ENCODE data around the gene HELQ. TPM values are rescaled to one million over a fixed set of nuclear protein-coding genes. Genes with fewer than 3 reads are reported as not detected.

The HELQ gene
- total RNA-seq, 1 experiment from 2014 or later = 7.0 TPM

DNA sequence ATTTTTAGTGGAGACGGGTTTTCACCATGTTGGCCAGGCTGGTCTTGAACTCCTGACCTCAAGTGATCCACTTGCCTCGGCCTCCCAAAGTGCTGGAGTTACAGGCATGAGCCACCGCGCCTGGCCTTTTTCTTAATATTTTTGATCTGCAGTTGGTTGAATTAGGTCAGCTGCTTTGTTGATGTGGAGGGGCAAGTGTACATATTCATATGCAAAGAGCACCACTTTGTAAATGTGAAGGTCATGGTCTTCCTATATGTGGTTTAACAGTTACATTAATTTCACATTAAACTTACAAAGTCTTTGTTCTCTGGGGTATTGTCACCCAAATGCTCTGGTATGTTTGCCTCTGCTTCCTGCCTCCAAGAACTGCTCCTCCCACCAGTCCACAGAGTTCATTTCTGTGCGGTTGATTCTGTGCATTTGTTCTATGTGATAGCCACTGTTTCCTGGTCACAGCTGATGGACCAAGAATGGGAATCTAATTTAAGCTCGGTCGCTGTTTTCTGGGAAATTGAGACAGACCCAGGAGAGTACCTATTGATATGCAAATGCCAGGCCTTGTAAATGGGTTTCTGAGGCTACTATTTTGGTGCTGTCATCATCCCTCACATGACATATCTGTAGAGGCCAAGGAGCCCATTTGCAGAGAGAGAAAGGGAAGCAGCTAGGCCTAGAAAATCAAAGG is 94.1 kb downstream of the HELQ start:
- Histone ChIP-seq H3F3A (ENCODE audit: insufficient read depth, low read depth) (peaks cover 28% of the 10 kb centered on the region), H3K4me3 (no peak overlapping the region), H2AFZ (no peak overlapping the region), H3K36me3 (ENCODE audit: low read depth) (no peaks in the 10 kb centered on the region), H3K9me2 (ENCODE audit: insufficient read depth) (no peaks in the 10 kb centered on the region), H3K9me3 (ENCODE audit: insufficient read depth, low read depth) (no peaks in the 10 kb centered on the region), H3K27me3 (ENCODE audit: insufficient read depth, low read depth) (no peaks in the 10 kb centered on the region), H3K4me1 (replicated peaks; ENCODE audit: insufficient read depth) (peaks cover 31% of the 10 kb centered on the region), H4K20me1 (ENCODE audit: insufficient read depth) (no peaks in the 10 kb centered on the region), H3K27ac (no peak overlapping the region), H3K4me2 (no peak overlapping the region), H3K79me2 (ENCODE audit: low read depth) (no peaks in the 10 kb centered on the region)
- no TSS peak for BruUV-seq (replicated peaks)
- POLR2A ChIA-PET (ENCODE audit: unreplicated experiment) = interaction anchor here (0.5 kb wide), 1 partner anchor 461 kb away, joined by 5 read pairs; no protein-coding TSS in a partner anchor
- CTCF ChIA-PET = interaction anchor here (0.6 to 0.7 kb wide), 3 partner anchors 77 to 175 kb away, joined by 3 to 6 read pairs (median 4); partner anchors contain the start of gene COQ2
- TF ChIP-seq CTCF (conservative IDR thresholded peaks at IDR 0.05) (no peak), EZH2 (IDR thresholded peaks at IDR 0.05; ENCODE audit: low read depth) (no peak)
- intact Hi-C loops (cut with micrococcal nuclease; ENCODE audit: unreplicated experiment) = no loop called here
- DNase-seq = no peak

DNA sequence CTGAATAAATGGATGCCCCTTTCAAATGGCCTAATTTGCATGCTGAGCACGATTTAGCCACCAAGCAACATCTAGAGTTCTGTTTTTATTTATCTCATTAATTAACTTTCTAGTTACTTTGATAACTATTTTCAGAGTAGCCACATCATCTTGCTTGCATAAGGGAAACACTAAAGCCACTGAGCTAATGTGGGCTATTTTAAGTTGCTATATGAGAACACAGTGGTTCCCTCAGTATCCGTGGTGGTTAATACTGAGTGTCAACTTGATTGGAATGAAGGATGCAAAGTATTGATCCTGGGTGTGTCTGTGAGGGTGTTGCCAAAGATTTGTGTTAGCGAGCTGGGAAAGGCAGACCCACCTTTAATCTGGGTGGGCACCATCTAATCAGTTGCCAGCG is 95.6 kb downstream of the HELQ start:
- no peak for TF ChIP-seq CTCF (conservative IDR thresholded peaks at IDR 0.05)
- TF ChIP-seq EZH2 (IDR thresholded peaks at IDR 0.05; ENCODE audit: low read depth) = no peak
- Histone ChIP-seq H3K9me3 (ENCODE audit: insufficient read depth, low read depth) (no peaks in the 10 kb centered on the region), H3F3A (ENCODE audit: insufficient read depth, low read depth) (peaks cover 30% of the 10 kb centered on the region), H3K4me3 (no peak overlapping the region), H2AFZ (no peak overlapping the region), H3K9me2 (ENCODE audit: insufficient read depth) (no peaks in the 10 kb centered on the region), H3K4me2 (no peak overlapping the region), H3K79me2 (ENCODE audit: low read depth) (no peaks in the 10 kb centered on the region), H3K36me3 (ENCODE audit: low read depth) (no peaks in the 10 kb centered on the region), H4K20me1 (ENCODE audit: insufficient read depth) (no peaks in the 10 kb centered on the region), H3K4me1 (replicated peaks; ENCODE audit: insufficient read depth) (peaks cover 37% of the 10 kb centered on the region), H3K27me3 (ENCODE audit: insufficient read depth, low read depth) (no peaks in the 10 kb centered on the region), H3K27ac (no peak overlapping the region)
- intact Hi-C loops (cut with micrococcal nuclease; ENCODE audit: unreplicated experiment) = no loop called here
- no peak for DNase-seq
- ChIA-PET CTCF (no interaction called here), POLR2A (ENCODE audit: unreplicated experiment) (no interaction called here)
- BruUV-seq (replicated peaks) = no TSS peak

- H3K4me3 ChIP-seq = no peak overlapping the region
- ChIA-PET CTCF (interaction anchor here (0.7 kb wide), 1 partner anchor 10 kb away, joined by 3 read pairs; no protein-coding TSS in a partner anchor), POLR2A (ENCODE audit: unreplicated experiment) (interaction anchor here (0.7 kb wide), 1 partner anchor 86 kb away, joined by 5 read pairs; no protein-coding TSS in a partner anchor)
- H3K36me3 ChIP-seq (ENCODE audit: low read depth) = no peaks in the 10 kb centered on the region
- DNase-seq = peak in 1 of 2 experiments; percentile 75
- TF ChIP-seq CTCF (conservative IDR thresholded peaks at IDR 0.05) (no peak), EZH2 (IDR thresholded peaks at IDR 0.05; ENCODE audit: low read depth) (no peak)
- H3K4me2 ChIP-seq = peak overlapping the region; percentile 44; the same call in 1 of the 2 replicates
- H3F3A ChIP-seq (ENCODE audit: insufficient read depth, low read depth) = peaks cover 30% of the 10 kb centered on the region
- H3K27ac ChIP-seq = peak overlapping the region; percentile 85
- intact Hi-C loops (cut with micrococcal nuclease; ENCODE audit: unreplicated experiment) = no loop called here
- no TSS peak for BruUV-seq (replicated peaks)
- H3K79me2 ChIP-seq (ENCODE audit: low read depth) = no peaks in the 10 kb centered on the region
- H2AFZ ChIP-seq = no peak overlapping the region
- H3K9me2 ChIP-seq (ENCODE audit: insufficient read depth) = no peaks in the 10 kb centered on the region
- H3K4me1 ChIP-seq (replicated peaks; ENCODE audit: insufficient read depth) = peaks cover 37% of the 10 kb centered on the region
- no peaks in the 10 kb centered on the region for H3K9me3 ChIP-seq (ENCODE audit: insufficient read depth, low read depth)
- no peaks in the 10 kb centered on the region for H4K20me1 ChIP-seq (ENCODE audit: insufficient read depth)
- H3K27me3 ChIP-seq (ENCODE audit: insufficient read depth, low read depth) = no peaks in the 10 kb centered on the region
Observed at GRCh38 chr4:83358410-83358809, 97.2 kb downstream of the HELQ start.

Other genes starting within 250 kb of the HELQ start
- 16.5 and 19.5 TPM in 2 replicates for gene COQ2, start 171.0 kb downstream of the HELQ start, total RNA-seq (2021)
- 4.4 and 6.6 TPM in 2 replicates for gene HPSE, start 121.0 kb downstream of the HELQ start, total RNA-seq (2021)
- gene MRPS18C, start 235 bp upstream of the HELQ start, total RNA-seq (2021) = 18.6 and 37.8 TPM in 2 replicates
- 7.5 and 8.1 TPM in 2 replicates for gene ABRAXAS1, start 29.3 kb upstream of the HELQ start, total RNA-seq (2021)
- gene GPAT3, start 80.3 kb upstream of the HELQ start, total RNA-seq (2021) = 27.0 and 29.1 TPM in 2 replicates